GM18526 (cell line): ENCODE data around the gene CELA1.

Experiments
- POLR2A ChIP-seq: IDR thresholded peaks from 3 replicates; pipeline ENCODE4 v1.6.1; 2011; ENCODE audit not compliant: insufficient read length; ENCODE audit errors: extremely low read depth

Gene CELA1

DNA sequence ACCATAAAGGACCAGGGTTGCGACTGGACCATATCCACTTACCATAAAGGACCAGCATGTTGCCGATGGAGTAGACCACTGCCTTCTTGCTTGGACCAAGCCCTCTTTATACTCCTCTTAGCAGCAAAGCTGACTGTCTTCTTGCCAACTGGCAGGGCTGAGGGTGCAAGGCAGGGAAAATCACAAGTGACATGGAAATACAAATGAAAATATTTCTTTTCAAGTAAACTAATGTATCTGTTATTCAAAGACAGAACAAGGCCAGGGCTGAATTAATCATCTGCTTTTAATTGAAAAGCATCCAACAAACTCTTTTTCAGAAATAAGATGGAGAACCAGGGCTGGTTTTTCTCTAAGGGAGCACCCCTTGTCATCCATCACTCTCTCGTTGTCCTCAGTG, at the start of gene CELA1:
CELA1 (minus strand) TSS at position 99 of the 400 bp plus-strand sequence; CDS start at position 58, 41 bp downstream.
- no peak for TF ChIP-seq POLR2A

- no peak for TF ChIP-seq POLR2A
These were observed 49.1 kb upstream of the CELA1 start for GRCh38 chr12:51395283-51396230.

DNA sequence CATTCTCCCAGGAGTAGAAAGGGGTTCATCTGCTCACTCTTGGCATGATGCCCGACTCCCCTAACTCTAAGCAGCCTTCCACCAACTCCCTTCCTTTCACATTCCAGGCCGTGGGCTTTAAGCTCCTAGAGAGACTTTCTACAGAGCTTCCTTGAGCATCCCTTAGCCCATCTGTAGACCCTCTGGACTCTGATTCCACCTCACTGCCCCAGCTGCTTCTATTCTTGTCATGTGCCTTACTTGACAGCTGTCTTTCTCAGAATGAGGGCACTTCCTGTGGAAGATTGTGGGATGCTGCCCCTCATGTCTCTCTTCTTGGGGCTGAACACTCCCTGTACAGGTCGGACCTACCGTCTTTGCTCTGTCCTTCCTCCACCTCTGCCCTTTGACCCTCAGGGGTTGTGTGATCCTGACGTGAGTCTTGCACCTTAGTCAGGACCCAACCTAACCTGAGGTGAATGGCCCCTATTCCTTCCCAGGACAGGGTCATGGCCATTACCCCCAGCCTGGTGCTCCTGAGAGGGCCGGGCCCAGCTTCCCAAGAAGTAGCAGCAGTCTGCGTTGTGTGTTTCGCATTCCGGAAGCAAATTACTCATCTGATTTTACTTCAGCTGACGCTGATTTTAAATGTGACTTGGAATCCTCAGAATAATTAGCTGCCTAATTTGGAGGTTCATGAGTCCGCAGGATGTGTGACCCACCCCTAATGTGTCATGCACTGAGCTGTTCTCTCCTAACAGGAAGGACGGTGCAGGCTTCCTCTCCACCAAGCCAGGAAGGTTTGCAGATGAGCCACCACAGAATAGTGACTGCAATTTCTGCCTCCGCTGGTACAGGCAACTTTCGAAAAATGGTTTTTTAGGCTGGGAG, 47.4 kb upstream of the CELA1 start:
- no peak for TF ChIP-seq POLR2A

- TF ChIP-seq POLR2A = peak; percentile 22
These were observed 46.2 kb upstream of the CELA1 start for GRCh38 chr12:51392556-51393237.

DNA sequence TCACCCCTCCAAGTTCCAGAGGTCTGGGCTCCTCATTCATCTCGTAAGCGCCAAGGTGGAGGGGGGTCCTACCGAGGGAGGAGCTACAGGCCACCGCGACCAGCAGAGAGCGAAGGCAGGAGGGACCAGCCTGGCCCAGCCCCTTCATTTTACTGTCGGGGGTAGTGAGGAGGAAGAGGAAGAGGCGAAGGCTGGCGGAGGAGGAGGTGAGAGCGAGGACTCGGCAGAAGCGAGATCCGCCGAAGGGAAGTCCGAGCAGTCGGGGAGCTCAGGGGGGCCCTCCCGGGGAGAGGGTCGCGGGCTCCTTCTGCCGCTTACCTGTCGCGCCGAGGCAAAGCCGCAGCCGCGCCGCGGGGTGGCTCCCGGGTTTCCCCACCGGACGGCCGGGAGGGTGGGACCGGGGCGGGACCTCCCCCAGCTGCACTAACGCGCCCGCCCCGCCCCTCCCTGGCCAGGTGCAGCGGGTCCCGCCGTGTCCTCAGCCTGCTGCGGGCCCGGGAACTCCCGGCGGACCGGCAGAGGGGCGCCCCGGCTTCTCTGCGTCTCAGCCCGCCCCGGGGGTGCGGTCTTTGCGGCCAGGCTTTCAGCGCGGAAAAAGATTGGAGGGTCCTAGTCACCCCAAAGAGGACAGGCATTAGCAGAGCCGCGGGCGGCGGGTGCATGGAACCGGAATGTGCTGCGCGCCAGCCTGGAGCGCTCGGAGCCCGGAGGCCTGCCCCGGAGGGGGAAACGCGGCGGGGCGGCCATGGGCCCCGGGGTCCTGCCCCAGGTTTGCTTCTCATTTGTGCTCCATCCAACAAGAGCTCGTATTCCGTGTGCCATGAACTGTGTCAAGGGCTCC, 45.0 kb upstream of the CELA1 start, which contains the start of gene GALNT6:
GALNT6 (minus strand) TSS at position 124 of the 841 bp plus-strand sequence. CDS start 11,625 bp downstream, outside the sequence.
- peak; percentile 53 for TF ChIP-seq POLR2A

DNA sequence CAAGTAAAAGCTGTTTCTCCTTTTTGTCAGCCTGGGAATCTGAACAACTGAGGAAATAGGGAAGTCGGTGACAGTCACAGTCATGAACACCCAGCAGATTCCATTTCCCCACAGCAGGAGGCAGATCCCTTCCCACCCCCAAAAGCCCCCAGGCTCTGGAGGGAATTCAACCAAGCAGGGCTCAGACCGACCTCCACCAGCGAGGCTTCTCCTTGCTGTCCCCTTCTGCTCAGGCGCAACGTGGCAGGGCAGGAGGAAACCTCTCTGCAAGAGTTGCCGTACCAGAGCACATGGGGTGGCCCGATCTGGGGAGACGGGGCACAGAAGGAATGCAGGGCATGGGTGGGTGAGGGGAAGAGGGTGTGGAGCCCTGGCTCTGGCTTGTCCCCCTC, 44.4 kb upstream of the CELA1 start:
- TF ChIP-seq POLR2A = no peak

GRCh38 chr12:51390457-51390856, 44.0 kb upstream of the CELA1 start:
- no peak for TF ChIP-seq POLR2A

DNA sequence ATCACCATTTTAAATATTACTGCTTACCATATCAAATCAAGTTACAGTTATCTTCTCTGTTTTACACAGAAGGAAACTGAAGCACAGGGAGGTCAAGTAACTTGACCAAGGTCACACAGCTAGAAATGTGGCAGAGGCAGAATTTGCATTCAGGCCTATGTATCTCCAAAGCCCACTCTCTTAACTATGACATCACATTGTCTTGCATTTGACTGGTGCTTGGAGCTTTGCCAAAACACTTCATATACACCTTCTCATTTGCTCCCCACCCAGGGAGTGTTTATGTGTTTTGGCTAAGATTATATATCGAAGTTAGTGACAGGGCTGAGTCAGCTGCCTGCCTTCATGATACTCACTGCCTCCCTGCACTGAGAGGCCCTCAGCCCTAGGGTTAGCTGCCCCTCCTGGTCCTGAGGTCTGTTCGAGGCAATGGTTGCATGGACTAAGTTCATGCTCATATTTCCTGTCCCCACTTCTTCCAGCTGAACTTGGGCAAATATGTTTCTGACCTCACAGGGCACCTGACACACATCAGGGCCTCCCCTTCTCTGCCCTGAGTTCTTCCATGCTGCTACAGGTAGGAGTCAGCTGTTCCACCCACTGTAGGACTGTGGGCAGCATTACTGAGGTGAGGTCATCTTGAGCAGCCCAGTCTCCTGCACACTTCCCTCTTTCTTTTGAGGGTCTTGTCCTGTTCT, 43.0 kb upstream of the CELA1 start:
- TF ChIP-seq POLR2A = no peak

- TF ChIP-seq POLR2A = no peak
These were observed 42.4 kb upstream of the CELA1 start for GRCh38 chr12:51388846-51389245.

DNA sequence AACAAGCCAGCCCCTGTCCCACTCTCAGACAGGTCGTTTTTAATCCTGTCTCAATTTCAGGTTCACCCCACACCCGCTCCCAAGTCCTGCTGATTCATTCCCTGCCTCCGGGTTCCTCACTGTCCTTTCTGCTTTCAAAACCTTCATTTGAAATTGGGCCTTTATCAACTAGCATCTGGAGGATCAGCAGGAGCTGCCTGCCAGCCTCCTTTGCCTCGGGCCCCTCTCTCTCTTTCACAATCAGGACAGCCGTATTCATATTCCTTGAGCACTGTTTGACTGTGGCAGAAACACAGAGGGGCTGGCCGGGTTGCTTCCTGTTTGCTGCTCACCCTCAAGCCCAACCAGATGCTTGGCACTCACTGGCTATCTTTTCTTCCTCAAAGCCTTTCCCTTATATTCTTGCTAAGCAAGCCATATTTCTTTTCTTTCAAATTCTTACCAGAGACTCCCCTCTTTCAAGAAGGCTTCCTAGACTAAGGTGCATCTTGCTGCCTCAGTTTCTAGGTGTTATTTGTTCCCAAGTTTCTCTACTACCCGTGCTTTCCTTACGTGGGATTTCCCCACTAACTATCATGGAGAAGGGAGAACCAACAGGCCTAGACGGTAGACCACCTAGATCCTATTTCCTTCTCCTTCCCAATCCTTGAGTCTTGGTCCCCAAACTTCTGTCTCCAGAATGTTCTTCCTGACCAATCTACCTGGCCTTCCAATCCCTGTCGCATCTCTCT, 41.8 kb upstream of the CELA1 start:
- TF ChIP-seq POLR2A = no peak

- no peak for TF ChIP-seq POLR2A
These were observed 39.9 kb upstream of the CELA1 start for GRCh38 chr12:51386351-51386750.

GRCh38 chr12:51383269-51383905, 36.9 kb upstream of the CELA1 start:
- no peak for TF ChIP-seq POLR2A

- TF ChIP-seq POLR2A = no peak
These were observed 35.7 kb upstream of the CELA1 start for GRCh38 chr12:51382173-51382572.
